Measurements from ENCODE around the gene UQCC5.

UQCC5 gene

DNA sequence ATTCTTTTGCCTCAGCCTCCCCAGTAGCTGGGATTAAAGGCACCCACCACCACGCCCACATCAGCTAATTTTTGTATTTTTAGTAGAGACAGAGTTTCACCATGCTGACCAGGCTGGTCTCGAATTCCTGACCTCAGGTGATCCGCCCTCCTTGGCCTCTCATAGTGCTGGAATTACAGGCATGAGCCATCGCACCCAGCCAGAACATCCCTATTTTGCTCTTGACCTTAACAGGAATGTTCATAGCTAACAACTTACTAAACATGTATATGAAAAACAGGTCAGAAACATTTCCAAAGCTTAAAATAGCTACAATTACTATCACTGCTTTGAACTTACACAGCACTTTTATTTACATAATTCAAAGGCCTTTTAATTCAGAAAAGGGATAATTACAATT, 33.7 kb downstream of the UQCC5 start:
- DNase-seq (ENCODE audit: low spot score), result no peak

DNA sequence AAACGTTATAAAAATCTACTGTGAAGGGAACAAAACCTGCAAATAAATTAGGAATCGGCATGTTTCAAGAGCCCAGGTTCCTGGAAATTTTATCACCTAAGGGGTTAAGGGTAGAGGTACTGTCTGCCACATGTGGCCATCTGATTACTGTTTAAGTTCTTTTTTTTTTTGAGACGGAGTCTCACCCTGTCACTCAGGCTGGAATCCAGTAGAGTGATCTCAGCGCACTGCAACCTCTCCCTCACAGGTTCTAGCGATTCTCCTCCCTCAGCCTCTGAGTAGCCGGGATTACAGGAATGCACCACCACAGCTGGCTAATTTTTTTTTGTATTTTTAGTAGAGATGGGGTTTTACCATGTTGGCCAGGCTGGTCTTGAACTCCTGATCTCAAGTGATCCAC, 35.8 kb downstream of the UQCC5 start:
- no peak for DNase-seq (ENCODE audit: low spot score)

DNA sequence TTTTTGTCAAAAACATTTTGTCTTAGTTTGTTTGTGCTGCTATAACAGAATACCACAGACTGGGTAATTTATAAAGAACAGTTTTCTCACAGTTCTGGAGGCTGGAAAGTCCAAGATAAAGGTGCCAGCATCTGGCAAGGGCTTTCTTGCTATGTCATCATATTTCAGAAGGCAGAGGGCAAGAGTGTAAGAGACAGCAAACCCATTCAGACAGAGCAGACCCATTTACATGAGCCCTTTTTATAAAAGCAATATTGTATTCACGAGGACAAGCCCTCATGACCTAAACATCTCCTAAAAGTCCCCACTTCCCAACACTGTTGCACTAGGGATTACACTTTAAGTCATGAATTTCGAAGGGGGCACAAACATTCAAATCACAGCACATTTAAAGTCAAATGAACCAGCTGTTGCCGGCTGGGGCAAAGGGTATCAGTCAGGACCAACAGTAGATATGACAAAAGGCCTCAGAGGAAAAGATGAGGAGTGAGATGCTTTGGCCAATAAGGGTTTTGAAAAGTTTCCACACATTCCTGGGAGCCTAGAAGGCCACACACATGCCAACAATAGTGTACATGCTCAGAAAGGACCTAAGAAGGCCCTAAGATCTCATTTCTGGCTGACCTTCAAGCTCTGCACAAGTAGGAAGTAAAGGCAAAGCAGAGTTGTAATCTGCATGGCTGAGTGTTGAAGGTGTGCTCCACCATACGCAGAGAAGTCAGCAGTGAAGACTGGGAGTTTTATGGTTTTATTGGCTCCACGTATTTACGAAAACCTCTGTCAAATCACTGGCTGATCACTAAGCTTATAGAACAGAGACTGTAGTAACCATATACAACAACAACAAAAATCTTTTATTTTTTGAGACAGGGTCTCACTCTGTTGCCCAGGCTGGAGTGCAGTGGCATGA, 37.9 kb downstream of the UQCC5 start:
- no peak for DNase-seq (ENCODE audit: low spot score)
